Measurements from ENCODE around the gene LRP1B.
A peak's percentile ranks its signal among the peaks of the same experiment; 100 is the strongest.

LRP1B gene

DNA sequence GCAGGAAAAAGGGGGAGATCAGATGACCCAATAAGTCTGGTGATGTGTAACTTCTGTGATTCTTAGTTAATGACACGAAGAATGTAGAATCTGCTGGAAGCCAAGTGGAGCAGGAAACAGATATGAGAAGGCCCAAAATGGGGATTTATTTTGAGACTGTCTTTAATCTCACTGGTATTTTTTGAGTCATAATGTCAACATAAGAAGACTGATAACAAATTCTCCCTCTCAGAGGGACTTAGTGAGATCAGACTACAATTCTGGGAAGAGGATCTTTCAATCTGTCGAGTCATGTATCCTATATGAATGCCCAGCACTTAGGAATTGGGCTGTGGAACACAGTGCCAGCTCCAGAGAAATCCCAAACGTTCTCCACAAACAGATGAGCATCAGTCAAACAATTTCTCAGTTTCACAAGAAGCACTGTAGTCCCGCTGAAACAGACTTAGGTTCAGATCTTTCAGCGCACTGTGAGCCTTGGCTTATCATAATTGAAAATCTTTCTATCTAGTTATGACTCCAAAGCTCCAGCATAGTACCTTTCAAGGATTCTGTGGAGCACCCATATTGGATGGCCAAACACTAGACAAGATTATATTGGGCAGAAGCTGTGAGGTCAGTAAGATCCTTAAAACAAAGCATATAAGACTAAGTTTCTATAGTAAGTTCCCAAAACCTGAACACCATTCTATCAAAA is 738.2 kb downstream of the LRP1B start:
- TF ChIP-seq ZNF8 (CRISPR knock-in tag; IDR thresholded peaks at IDR 0.05) (no peak), ISL1 (CRISPR knock-in tag; IDR thresholded peaks at IDR 0.05) (peak; percentile 88), ZFP3 (CRISPR knock-in tag; IDR thresholded peaks at IDR 0.05) (peak; percentile 58; the same call in 1 of the 2 replicates), ESRRG (CRISPR knock-in tag; IDR thresholded peaks at IDR 0.05) (0 out of 2 replicates have a peak, but pooled peaks have one; percentile 18), BACH2 (CRISPR knock-in tag; IDR thresholded peaks at IDR 0.05; ENCODE audit: borderline replicate concordance) (no peak), ZC3H10 (CRISPR knock-in tag; IDR thresholded peaks at IDR 0.05) (0 out of 2 replicates have a peak, but pooled peaks have one; percentile 38), ZNF70 (CRISPR knock-in tag; IDR thresholded peaks at IDR 0.05) (no peak)
- TF ChIP-seq, protein P1, sequence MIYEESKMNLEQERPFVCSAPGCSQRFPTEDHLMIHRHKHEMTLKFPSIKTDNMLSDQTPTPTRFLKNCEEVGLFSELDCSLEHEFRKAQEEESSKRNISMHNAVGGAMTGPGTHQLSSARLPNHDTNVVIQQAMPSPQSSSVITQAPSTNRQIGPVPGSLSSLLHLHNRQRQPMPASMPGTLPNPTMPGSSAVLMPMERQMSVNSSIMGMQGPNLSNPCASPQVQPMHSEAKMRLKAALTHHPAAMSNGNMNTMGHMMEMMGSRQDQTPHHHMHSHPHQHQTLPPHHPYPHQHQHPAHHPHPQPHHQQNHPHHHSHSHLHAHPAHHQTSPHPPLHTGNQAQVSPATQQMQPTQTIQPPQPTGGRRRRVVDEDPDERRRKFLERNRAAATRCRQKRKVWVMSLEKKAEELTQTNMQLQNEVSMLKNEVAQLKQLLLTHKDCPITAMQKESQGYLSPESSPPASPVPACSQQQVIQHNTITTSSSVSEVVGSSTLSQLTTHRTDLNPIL (CRISPR knock-in tag; IDR thresholded peaks at IDR 0.05; ENCODE audit: low read depth), result 0 out of 2 replicates have a peak, but pooled peaks have one; percentile 23
- ATAC-seq, result peak; percentile 83

DNA sequence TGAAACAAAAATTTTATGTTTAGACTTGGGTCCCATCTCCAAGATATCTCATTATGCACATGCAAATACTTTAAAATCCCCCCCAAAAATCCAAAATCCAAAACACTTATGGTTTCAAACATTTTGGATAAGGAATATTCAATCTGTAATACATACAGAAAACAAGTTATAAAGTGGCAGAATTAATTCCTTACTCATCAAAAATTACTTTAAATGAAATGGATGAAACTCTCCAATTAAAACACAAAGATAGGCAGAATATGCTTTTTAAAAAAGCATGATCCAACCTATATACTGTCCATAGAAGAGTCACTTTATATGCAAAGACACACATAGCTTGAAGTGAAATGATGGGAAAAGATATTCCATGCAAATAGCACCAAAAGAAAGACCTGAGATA is 744.6 kb downstream of the LRP1B start:
- TF ChIP-seq TCF4 (CRISPR knock-in tag; IDR thresholded peaks at IDR 0.05; ENCODE audit: borderline replicate concordance) (no peak), ESRRG (CRISPR knock-in tag; IDR thresholded peaks at IDR 0.05) (no peak), ISL1 (CRISPR knock-in tag; IDR thresholded peaks at IDR 0.05) (no peak), ZC3H10 (CRISPR knock-in tag; IDR thresholded peaks at IDR 0.05) (no peak), CSRNP3 (CRISPR knock-in tag; IDR thresholded peaks at IDR 0.05) (no peak), RARB (CRISPR knock-in tag; IDR thresholded peaks at IDR 0.05) (no peak), ARNTL (CRISPR knock-in tag; IDR thresholded peaks at IDR 0.05; ENCODE audit: borderline replicate concordance, low read depth) (no peak), CSDC2 (CRISPR knock-in tag; IDR thresholded peaks at IDR 0.05) (no peak), GLIS3 (CRISPR knock-in tag; IDR thresholded peaks at IDR 0.05) (no peak), ZNF8 (CRISPR knock-in tag; IDR thresholded peaks at IDR 0.05) (no peak), OSR1 (CRISPR knock-in tag; IDR thresholded peaks at IDR 0.05) (no peak)
- TF ChIP-seq, protein P2, sequence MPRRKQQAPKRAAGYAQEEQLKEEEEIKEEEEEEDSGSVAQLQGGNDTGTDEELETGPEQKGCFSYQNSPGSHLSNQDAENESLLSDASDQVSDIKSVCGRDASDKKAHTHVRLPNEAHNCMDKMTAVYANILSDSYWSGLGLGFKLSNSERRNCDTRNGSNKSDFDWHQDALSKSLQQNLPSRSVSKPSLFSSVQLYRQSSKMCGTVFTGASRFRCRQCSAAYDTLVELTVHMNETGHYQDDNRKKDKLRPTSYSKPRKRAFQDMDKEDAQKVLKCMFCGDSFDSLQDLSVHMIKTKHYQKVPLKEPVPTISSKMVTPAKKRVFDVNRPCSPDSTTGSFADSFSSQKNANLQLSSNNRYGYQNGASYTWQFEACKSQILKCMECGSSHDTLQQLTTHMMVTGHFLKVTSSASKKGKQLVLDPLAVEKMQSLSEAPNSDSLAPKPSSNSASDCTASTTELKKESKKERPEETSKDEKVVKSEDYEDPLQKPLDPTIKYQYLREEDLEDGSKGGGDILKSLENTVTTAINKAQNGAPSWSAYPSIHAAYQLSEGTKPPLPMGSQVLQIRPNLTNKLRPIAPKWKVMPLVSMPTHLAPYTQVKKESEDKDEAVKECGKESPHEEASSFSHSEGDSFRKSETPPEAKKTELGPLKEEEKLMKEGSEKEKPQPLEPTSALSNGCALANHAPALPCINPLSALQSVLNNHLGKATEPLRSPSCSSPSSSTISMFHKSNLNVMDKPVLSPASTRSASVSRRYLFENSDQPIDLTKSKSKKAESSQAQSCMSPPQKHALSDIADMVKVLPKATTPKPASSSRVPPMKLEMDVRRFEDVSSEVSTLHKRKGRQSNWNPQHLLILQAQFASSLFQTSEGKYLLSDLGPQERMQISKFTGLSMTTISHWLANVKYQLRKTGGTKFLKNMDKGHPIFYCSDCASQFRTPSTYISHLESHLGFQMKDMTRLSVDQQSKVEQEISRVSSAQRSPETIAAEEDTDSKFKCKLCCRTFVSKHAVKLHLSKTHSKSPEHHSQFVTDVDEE (CRISPR knock-in tag; IDR thresholded peaks at IDR 0.05), result no peak
- TF ChIP-seq, protein P3, sequence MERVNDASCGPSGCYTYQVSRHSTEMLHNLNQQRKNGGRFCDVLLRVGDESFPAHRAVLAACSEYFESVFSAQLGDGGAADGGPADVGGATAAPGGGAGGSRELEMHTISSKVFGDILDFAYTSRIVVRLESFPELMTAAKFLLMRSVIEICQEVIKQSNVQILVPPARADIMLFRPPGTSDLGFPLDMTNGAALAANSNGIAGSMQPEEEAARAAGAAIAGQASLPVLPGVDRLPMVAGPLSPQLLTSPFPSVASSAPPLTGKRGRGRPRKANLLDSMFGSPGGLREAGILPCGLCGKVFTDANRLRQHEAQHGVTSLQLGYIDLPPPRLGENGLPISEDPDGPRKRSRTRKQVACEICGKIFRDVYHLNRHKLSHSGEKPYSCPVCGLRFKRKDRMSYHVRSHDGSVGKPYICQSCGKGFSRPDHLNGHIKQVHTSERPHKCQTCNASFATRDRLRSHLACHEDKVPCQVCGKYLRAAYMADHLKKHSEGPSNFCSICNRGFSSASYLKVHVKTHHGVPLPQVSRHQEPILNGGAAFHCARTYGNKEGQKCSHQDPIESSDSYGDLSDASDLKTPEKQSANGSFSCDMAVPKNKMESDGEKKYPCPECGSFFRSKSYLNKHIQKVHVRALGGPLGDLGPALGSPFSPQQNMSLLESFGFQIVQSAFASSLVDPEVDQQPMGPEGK (CRISPR knock-in tag; IDR thresholded peaks at IDR 0.05; ENCODE audit: borderline replicate concordance), result no peak
- TF ChIP-seq, protein P1 (CRISPR knock-in tag; IDR thresholded peaks at IDR 0.05; ENCODE audit: low read depth), result no peak
- no peak for ATAC-seq

- TF ChIP-seq, protein P2 (CRISPR knock-in tag; IDR thresholded peaks at IDR 0.05), result no peak
- TF ChIP-seq, protein P3 (CRISPR knock-in tag; IDR thresholded peaks at IDR 0.05; ENCODE audit: borderline replicate concordance), result no peak
- TF ChIP-seq TCF4 (CRISPR knock-in tag; IDR thresholded peaks at IDR 0.05; ENCODE audit: borderline replicate concordance) (no peak), ZFP30 (CRISPR knock-in tag; IDR thresholded peaks at IDR 0.05) (no peak), GLIS3 (CRISPR knock-in tag; IDR thresholded peaks at IDR 0.05) (no peak), ISL1 (CRISPR knock-in tag; IDR thresholded peaks at IDR 0.05) (no peak), ZNF8 (CRISPR knock-in tag; IDR thresholded peaks at IDR 0.05) (no peak), ZC3H10 (CRISPR knock-in tag; IDR thresholded peaks at IDR 0.05) (no peak), ZNF70 (CRISPR knock-in tag; IDR thresholded peaks at IDR 0.05) (no peak), BACH2 (CRISPR knock-in tag; IDR thresholded peaks at IDR 0.05; ENCODE audit: borderline replicate concordance) (no peak)
- ATAC-seq, result no peak
Observed at GRCh38 chr2:141384676-141385075, 746.1 kb downstream of the LRP1B start.

Measured in SK-N-SH treated with all-trans-retinoic acid at 6 μM for 48 hours (cell line).